HepG2 (cell line): ENCODE results near the gene ELAVL2. TPM values are rescaled to one million over a fixed set of nuclear protein-coding genes. Genes with fewer than 3 reads are reported as not detected.

Source experiments
- ATAC-seq: fragments of 200-7000 bp; cut with Tn5 transposase; 3 replicates; pipeline ENCODE4 v1.9.1; 2020; ENCODE audit warnings: mild to moderate bottlenecking, moderate library complexity
- BruUV-seq: library from RNA; stranded (reverse); fragments of 400-500 nt; replicated peaks from 2 replicates; lab custom pipeline; 2021; lab: Mats Ljungman, UMichigan
- CTCF ChIA-PET: fragments of 300-600 bp; formaldehyde crosslinking; extraction: SDS; loops from one replicate; lab custom pipeline; 2021; ENCODE audit warnings: low total read pairs, inconsistent platforms, low intra/inter-chr PET ratio; lab: Yijun Ruan, JAX
- POLR2A ChIA-PET: fragments of 350-600 bp; sonication (Branson Sonifier 250); formaldehyde crosslinking; loops from one replicate; lab custom pipeline; 2020; ENCODE audit warnings: antibody characterized with exemption, inconsistent platforms; lab: Yijun Ruan, JAX
- DNase-seq: peaks from one replicate; pipeline ENCODE4 v3.0.0-alpha.2; 2015; ENCODE audit warnings: low spot score
- FAIRE-seq: peaks from 3 replicates; lab custom pipeline; 2011; peaks lifted over from hg19 to GRCh38; lab: Jason Lieb, UNC
- H2AFZ ChIP-seq: one replicate; pipeline ENCODE4 v1.6.1; 2011; ENCODE audit warnings: low read length, inconsistent platforms
- H3K27ac ChIP-seq: fragments of 300-600 bp; 3 replicates; pipeline ENCODE4 v1.8.0; 2011; ENCODE audit warnings: mixed run types, mild to moderate bottlenecking, mixed read lengths, low read length, inconsistent platforms; ENCODE audit not compliant: insufficient read depth; ENCODE audit errors: extremely low read length
- H3K27me3 ChIP-seq, 2 experiments: fragments of 200-600 bp in 1 of 2; 2 replicates in 1 of 2; 3 replicates in 1 of 2; pipeline versions ENCODE4 v1.6.0 to v1.8.0; 2011; ENCODE audit warnings: low read length in 2 of 2, mild to moderate bottlenecking in 2 of 2, moderate library complexity in 2 of 2, inconsistent platforms in 1 of 2; ENCODE audit not compliant: insufficient read depth in 2 of 2, control insufficient read depth in 1 of 2
- H3K36me3 ChIP-seq, 2 experiments: fragments of 200-600 bp in 1 of 2; replicated peaks in 1 of 2; 2 replicates in 1 of 2; 3 replicates in 1 of 2; pipeline versions ENCODE4 v1.5.1 to v1.8.0; 2011; ENCODE audit warnings: low read length in 2 of 2, inconsistent platforms in 1 of 2; ENCODE audit not compliant: insufficient read depth in 2 of 2, control insufficient read depth in 1 of 2
- H3K4me1 ChIP-seq: 2 replicates; pipeline ENCODE4 v1.5.1; 2012; ENCODE audit warnings: low read length, inconsistent platforms; ENCODE audit not compliant: insufficient read depth
- H3K4me2 ChIP-seq: 2 replicates; pipeline ENCODE4 v1.6.0; 2011; ENCODE audit warnings: low read depth, low read length, inconsistent platforms
- H3K4me3 ChIP-seq, 3 experiments: fragments of 200-600 bp in 1 of 3; sonication (generic), shearing (Covaris generic) in 1 of 3; replicated peaks in 1 of 3; 2 replicates each; pipeline ENCODE4 v1.5.1; 2011 to 2016; ENCODE audit warnings: low read length in 3 of 3, inconsistent platforms in 2 of 3, low read depth in 2 of 3, mild to moderate bottlenecking in 2 of 3, control low read depth in 1 of 3, mixed read lengths in 1 of 3; ENCODE audit not compliant: insufficient read depth in 1 of 3
- H3K79me2 ChIP-seq: one replicate; pipeline ENCODE4 v1.6.1; 2011; ENCODE audit warnings: low read length, inconsistent platforms; ENCODE audit not compliant: insufficient read depth
- H3K9ac ChIP-seq: 2 replicates; pipeline ENCODE4 v1.6.0; 2011; ENCODE audit warnings: mild to moderate bottlenecking, low read depth, low read length, inconsistent platforms; ENCODE audit not compliant: insufficient read depth
- H3K9me3 ChIP-seq: 2 replicates; pipeline ENCODE4 v1.5.1; 2012; ENCODE audit warnings: mild to moderate bottlenecking, low read length
- H4K20me1 ChIP-seq: 2 replicates; pipeline ENCODE4 v1.6.0; 2011; ENCODE audit warnings: inconsistent platforms, mild to moderate bottlenecking, low read length, moderate library complexity; ENCODE audit not compliant: insufficient read depth
- THAP11 ChIP-seq: IDR thresholded peaks from 2 replicates; pipeline ENCODE4 v1.6.1; 2016; ENCODE audit warnings: missing biosample characterization, missing genetic modification reagents
- WGBS: methylation state at CpG from one replicate; pipeline ENCODE4 v1.1.6; 2017; ENCODE audit warnings: low lambda C conversion rate; 5-methylcytosine and 5-hydroxymethylcytosine counted together
- in situ Hi-C: cut with HindIII; loops from 2 replicates; pipeline ENCODE4 v1.10.0; 2017; ENCODE audit warnings: low pct_unique_long_range_greater_than_20kb; ENCODE audit not compliant: extremely low pct_ligation_motif_present
- intact Hi-C: fragments of 100-400 bp; cut with micrococcal nuclease; formaldehyde crosslinking; loops from one replicate; pipeline ENCODE4 v1.10.0; 2022; ENCODE audit not compliant: unreplicated experiment
- polyA plus RNA-seq, 8 experiments: library from polyadenylated mRNA; depleted of rRNA in 3 of 8; stranded (reverse) in 7 of 8; unstranded in 1 of 8; fragments of >200 nt; fragmentation: Illumina TruSeq in 4 of 8; extraction: Trizol in 4 of 8; gene quantifications; 2 replicates each; pipeline versions ENCODE4 v1.2.1 to v1.2.3, GENCODE V29; 2011 to 2016; ENCODE audit warnings: low read depth in 4 of 8, missing spikeins in 1 of 8, mixed read lengths in 1 of 8; ENCODE audit not compliant: insufficient read depth in 1 of 8
- total RNA-seq, 5 experiments: library from RNA; depleted of rRNA; stranded (reverse); fragments of >200 nt; fragmentation: Illumina TruSeq; extraction: Trizol; gene quantifications; 2 replicates each; pipeline ENCODE4 v1.2.3, GENCODE V29; 2016; ENCODE audit warnings: low read depth in 1 of 5
- TF ChIP-seq, protein P1 (sequence below): sonication (generic); formaldehyde crosslinking; IDR thresholded peaks from 2 replicates; pipeline ENCODE4 v1.9.0; 2022; ENCODE audit warnings: low read depth, missing genetic modification reagents
- TF ChIP-seq, protein P2 (sequence below): sonication (generic); formaldehyde crosslinking; IDR thresholded peaks from 2 replicates; pipeline ENCODE4 v1.9.0; 2021; ENCODE audit warnings: missing genetic modification reagents, borderline replicate concordance

Gene ELAVL2
- total and polyA plus RNA-seq, 2 of the 13 experiments (the other 11 are each of a cell fraction or from before 2014, with no cell fraction given) = not detected

GRCh38 chr9:23790351-23791260, 35.4 kb downstream of the ELAVL2 start:
- TF ChIP-seq, protein P1, sequence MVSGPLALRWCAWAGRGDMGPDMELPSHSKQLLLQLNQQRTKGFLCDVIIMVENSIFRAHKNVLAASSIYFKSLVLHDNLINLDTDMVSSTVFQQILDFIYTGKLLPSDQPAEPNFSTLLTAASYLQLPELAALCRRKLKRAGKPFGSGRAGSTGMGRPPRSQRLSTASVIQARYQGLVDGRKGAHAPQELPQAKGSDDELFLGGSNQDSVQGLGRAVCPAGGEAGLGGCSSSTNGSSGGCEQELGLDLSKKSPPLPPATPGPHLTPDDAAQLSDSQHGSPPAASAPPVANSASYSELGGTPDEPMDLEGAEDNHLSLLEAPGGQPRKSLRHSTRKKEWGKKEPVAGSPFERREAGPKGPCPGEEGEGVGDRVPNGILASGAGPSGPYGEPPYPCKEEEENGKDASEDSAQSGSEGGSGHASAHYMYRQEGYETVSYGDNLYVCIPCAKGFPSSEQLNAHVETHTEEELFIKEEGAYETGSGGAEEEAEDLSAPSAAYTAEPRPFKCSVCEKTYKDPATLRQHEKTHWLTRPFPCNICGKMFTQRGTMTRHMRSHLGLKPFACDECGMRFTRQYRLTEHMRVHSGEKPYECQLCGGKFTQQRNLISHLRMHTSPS (CRISPR knock-in tag) = no peak
- TF ChIP-seq, protein P2, sequence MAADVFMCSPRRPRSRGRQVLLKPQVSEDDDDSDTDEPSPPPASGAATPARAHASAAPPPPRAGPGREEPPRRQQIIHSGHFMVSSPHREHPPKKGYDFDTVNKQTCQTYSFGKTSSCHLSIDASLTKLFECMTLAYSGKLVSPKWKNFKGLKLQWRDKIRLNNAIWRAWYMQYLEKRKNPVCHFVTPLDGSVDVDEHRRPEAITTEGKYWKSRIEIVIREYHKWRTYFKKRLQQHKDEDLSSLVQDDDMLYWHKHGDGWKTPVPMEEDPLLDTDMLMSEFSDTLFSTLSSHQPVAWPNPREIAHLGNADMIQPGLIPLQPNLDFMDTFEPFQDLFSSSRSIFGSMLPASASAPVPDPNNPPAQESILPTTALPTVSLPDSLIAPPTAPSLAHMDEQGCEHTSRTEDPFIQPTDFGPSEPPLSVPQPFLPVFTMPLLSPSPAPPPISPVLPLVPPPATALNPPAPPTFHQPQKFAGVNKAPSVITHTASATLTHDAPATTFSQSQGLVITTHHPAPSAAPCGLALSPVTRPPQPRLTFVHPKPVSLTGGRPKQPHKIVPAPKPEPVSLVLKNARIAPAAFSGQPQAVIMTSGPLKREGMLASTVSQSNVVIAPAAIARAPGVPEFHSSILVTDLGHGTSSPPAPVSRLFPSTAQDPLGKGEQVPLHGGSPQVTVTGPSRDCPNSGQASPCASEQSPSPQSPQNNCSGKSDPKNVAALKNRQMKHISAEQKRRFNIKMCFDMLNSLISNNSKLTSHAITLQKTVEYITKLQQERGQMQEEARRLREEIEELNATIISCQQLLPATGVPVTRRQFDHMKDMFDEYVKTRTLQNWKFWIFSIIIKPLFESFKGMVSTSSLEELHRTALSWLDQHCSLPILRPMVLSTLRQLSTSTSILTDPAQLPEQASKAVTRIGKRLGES = no peak
- no peak for TF ChIP-seq THAP11 (CRISPR knock-in tag)
- TF ChIP-seq, all 625 proteins: peak for 0
- Histone ChIP-seq H3K36me3 (no peaks in the 10 kb centered on the region), H3K9me3 (peaks cover 7% of the 10 kb centered on the region; the same call in 1 of the 2 replicates), H3K79me2 (no peaks in the 10 kb centered on the region), H3K9ac (no peak overlapping the region), H3K4me2 (no peak overlapping the region), H3K27me3 (no peaks in the 10 kb centered on the region), H2AFZ (no peak overlapping the region), H3K27ac (no peak overlapping the region), H3K4me3 (no peak overlapping the region), H3K4me1 (no peaks in the 10 kb centered on the region), H4K20me1 (no peaks in the 10 kb centered on the region)
- intact Hi-C loops = no loop called here
- ATAC-seq = no peak
- no peak for FAIRE-seq
- no peak for DNase-seq
- ChIA-PET CTCF (no interaction called here), POLR2A (no interaction called here)
- in situ Hi-C loops = no loop called here
- BruUV-seq = no TSS peak
- WGBS = 19% methylated on average over 9 of the region's 9 CpGs
